SK-N-DZ (cell line): ENCODE measurements around the gene TNRC18.
"Not testable (repeated sequence)": the region's sequence is repeated elsewhere in the genome, so short reads cannot be mapped to it uniquely, and the experiment has no call there.

Experiments used
- DNase-seq: peaks from one replicate; pipeline ENCODE4 v3.0.0-alpha.2; 2015; ENCODE audit warnings: low spot score

TNRC18 gene

GRCh38 chr7:5322621-5323410, 100.8 kb downstream of the TNRC18 start:
- DNase-seq: no peak

GRCh38 chr7:5320802-5321396, 102.7 kb downstream of the TNRC18 start:
- DNase-seq: no peak

- no peak for DNase-seq
Observed at GRCh38 chr7:5320391-5320790, 103.2 kb downstream of the TNRC18 start.

- DNase-seq: not testable (repeated sequence)
Observed at GRCh38 chr7:5318613-5319012, 105.0 kb downstream of the TNRC18 start.

GRCh38 chr7:5315761-5316160, 107.9 kb downstream of the TNRC18 start:
- DNase-seq: no peak

- DNase-seq: no peak
Observed at GRCh38 chr7:5314864-5315263, 108.8 kb downstream of the TNRC18 start.

- not testable (repeated sequence) for DNase-seq
Observed at GRCh38 chr7:5313076-5313885, 110.4 kb downstream of the TNRC18 start.

GRCh38 chr7:5312276-5313070, 111.2 kb downstream of the TNRC18 start:
- DNase-seq: not testable (repeated sequence)

GRCh38 chr7:5310822-5311405, 112.7 kb downstream of the TNRC18 start:
- no peak for DNase-seq

GRCh38 chr7:5309146-5309545, 114.5 kb downstream of the TNRC18 start:
- DNase-seq: no peak

GRCh38 chr7:5307221-5308142, 116.2 kb downstream of the TNRC18 start:
- DNase-seq: not testable (repeated sequence)

- DNase-seq: not testable (repeated sequence)
Observed at GRCh38 chr7:5305050-5305449, 118.6 kb downstream of the TNRC18 start.

- no peak for DNase-seq
Observed at GRCh38 chr7:5303591-5304505, 119.8 kb downstream of the TNRC18 start.

GRCh38 chr7:5303061-5303460, 120.6 kb downstream of the TNRC18 start:
- no peak for DNase-seq

GRCh38 chr7:5302577-5302976, 121.1 kb downstream of the TNRC18 start:
- no peak for DNase-seq

- no peak for DNase-seq
Observed at GRCh38 chr7:5300366-5300765, 123.3 kb downstream of the TNRC18 start.

- DNase-seq: no peak
Observed at GRCh38 chr7:5296611-5297226, 126.9 kb downstream of the TNRC18 start.

GRCh38 chr7:5296015-5296610, 127.5 kb downstream of the TNRC18 start:
- no peak for DNase-seq
